PC-3 (cell line): ENCODE measurements around the gene PLLP.

Experiments
- EZH2 ChIP-seq: fragments of 300-600 bp; sonication (generic); IDR thresholded peaks from one replicate; pipeline ENCODE4 v1.6.1; 2017; ENCODE audit warnings: antibody characterized with exemption, mild to moderate bottlenecking, low read length; ENCODE audit not compliant: unreplicated experiment
- EZH2phosphoT487 ChIP-seq: fragments of 300-600 bp; sonication (generic); IDR thresholded peaks from 2 replicates; pipeline ENCODE4 v1.6.1; 2018; ENCODE audit warnings: mild to moderate bottlenecking, antibody characterized with exemption, low read length, borderline replicate concordance
- TF ChIP-seq, protein P1 (sequence below): fragments of 300-600 bp; sonication (generic); conservative IDR thresholded peaks from 2 replicates; pipeline ENCODE4 v1.5.1; 2017; ENCODE audit warnings: antibody characterized with exemption, low read depth, mild to moderate bottlenecking, low read length

DNA sequence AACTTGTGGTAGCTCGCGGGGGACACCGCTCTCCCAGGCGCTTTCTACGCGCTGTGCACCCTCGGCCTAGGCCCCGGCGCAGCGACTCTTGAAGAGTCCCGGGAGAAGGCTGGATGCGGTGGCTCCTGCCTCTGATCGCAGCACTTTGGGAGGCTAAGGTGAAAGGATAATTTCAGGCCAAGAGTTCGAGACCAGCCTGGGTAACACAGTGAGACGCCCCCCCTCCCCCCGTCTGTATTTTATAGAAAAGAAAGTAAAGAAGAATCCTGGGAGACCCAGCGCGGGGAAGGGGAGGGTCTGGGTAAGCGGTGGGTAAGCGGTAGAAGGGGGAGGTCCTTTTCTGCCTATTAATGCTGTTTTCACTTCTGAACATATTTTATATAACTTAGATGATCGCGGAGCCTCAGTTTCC lies 486 bp upstream of the PLLP start:
- TF ChIP-seq, protein P1, sequence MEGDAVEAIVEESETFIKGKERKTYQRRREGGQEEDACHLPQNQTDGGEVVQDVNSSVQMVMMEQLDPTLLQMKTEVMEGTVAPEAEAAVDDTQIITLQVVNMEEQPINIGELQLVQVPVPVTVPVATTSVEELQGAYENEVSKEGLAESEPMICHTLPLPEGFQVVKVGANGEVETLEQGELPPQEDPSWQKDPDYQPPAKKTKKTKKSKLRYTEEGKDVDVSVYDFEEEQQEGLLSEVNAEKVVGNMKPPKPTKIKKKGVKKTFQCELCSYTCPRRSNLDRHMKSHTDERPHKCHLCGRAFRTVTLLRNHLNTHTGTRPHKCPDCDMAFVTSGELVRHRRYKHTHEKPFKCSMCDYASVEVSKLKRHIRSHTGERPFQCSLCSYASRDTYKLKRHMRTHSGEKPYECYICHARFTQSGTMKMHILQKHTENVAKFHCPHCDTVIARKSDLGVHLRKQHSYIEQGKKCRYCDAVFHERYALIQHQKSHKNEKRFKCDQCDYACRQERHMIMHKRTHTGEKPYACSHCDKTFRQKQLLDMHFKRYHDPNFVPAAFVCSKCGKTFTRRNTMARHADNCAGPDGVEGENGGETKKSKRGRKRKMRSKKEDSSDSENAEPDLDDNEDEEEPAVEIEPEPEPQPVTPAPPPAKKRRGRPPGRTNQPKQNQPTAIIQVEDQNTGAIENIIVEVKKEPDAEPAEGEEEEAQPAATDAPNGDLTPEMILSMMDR, result no peak
- TF ChIP-seq EZH2, result no peak
- no peak for TF ChIP-seq EZH2phosphoT487
